Parathyroid adenoma (tissue), 2 donors: ENCODE measurements around the gene AMDHD1.

ENCODE experiments used
- H2AFZ ChIP-seq: fragments of 300-600 bp; sonication (generic); one replicate; pipeline ENCODE4 v1.7.0; 2017; ENCODE audit warnings: antibody characterized with exemption, mild to moderate bottlenecking
- H3K27ac ChIP-seq: fragments of 300-600 bp; sonication (generic); one replicate; pipeline ENCODE4 v1.7.0; 2017
- H3K27me3 ChIP-seq: fragments of 300-600 bp; sonication (generic); one replicate; pipeline ENCODE4 v1.7.0; 2017; ENCODE audit warnings: low read length; ENCODE audit not compliant: control insufficient read depth, insufficient read depth
- H3K36me3 ChIP-seq: fragments of 300-600 bp; sonication (generic); one replicate; pipeline ENCODE4 v1.7.0; 2017; ENCODE audit warnings: low read length; ENCODE audit not compliant: control insufficient read depth, insufficient read depth
- H3K4me1 ChIP-seq: fragments of 300-600 bp; sonication (generic); one replicate; pipeline ENCODE4 v1.7.0; 2017; ENCODE audit warnings: control low read depth
- H3K4me2 ChIP-seq: fragments of 300-600 bp; sonication (generic); one replicate; pipeline ENCODE4 v1.7.0; 2017; ENCODE audit warnings: low read length
- H3K4me3 ChIP-seq: fragments of 300-600 bp; sonication (generic); one replicate; pipeline ENCODE4 v1.7.0; 2017; ENCODE audit warnings: low read depth, low read length
- H3K79me2 ChIP-seq: fragments of 300-600 bp; sonication (generic); one replicate; pipeline ENCODE4 v1.7.0; 2017; ENCODE audit warnings: control low read depth
- H3K9ac ChIP-seq: fragments of 300-600 bp; sonication (generic); one replicate; pipeline ENCODE4 v1.7.0; 2017; ENCODE audit warnings: mild to moderate bottlenecking
- H3K9me3 ChIP-seq: fragments of 300-600 bp; sonication (generic); one replicate; pipeline ENCODE4 v1.7.0; 2017; ENCODE audit warnings: low read length; ENCODE audit not compliant: control insufficient read depth
- TF ChIP-seq, protein P1 (sequence below): fragments of 300-600 bp; sonication (generic); IDR thresholded peaks from one replicate; pipeline ENCODE4 v1.7.0; 2017; ENCODE audit warnings: antibody characterized with exemption, mild to moderate bottlenecking
- donor health status: primary hyperparathyroidism.

The AMDHD1 gene

DNA sequence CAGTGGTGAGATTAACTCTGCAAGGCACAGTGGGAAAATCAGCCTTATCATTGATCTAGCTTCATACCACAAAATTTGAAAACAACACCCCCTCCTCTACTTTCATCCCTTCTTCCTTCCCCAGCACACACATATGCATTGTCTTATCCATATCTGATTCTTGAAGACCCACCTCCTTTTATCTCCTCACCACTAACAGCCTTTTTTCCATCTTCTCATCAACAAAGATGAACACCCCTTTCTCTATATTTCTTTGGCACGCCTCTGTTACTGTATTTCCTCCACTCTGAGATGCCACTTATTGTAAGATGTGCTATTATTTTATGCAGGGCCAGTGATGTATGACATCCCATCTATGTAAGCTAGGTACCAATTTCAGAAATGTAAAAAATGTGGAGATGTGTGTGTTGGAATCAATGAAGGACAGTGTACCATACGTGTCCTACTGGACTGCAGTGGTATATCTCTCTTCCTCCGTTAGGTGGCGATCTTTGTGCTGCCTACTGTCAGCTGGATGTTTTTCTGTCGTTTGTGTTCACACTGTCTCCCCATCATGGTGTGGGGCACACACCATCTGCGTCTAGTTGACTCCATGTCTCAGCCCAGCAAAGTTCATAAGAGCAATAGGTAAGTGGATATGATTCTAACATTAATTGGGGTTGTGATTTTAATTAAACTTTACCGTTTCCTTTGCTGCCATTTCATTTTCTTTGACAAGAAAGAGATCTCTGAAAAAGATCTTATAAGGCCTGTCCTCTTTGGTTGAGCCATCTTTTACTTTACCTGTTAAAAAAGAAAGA, 24.7 kb upstream of the AMDHD1 start:
- Histone ChIP-seq H3K4me3 (no peak overlapping the region), H3K27ac (no peak overlapping the region), H3K27me3 (no peaks in the 10 kb centered on the region), H3K36me3 (no peaks in the 10 kb centered on the region), H3K9ac (no peak overlapping the region), H3K9me3 (no peaks in the 10 kb centered on the region), H2AFZ (no peak overlapping the region), H3K4me2 (no peak overlapping the region), H3K4me1 (no peaks in the 10 kb centered on the region), H3K79me2 (no peaks in the 10 kb centered on the region)
- TF ChIP-seq, protein P1, sequence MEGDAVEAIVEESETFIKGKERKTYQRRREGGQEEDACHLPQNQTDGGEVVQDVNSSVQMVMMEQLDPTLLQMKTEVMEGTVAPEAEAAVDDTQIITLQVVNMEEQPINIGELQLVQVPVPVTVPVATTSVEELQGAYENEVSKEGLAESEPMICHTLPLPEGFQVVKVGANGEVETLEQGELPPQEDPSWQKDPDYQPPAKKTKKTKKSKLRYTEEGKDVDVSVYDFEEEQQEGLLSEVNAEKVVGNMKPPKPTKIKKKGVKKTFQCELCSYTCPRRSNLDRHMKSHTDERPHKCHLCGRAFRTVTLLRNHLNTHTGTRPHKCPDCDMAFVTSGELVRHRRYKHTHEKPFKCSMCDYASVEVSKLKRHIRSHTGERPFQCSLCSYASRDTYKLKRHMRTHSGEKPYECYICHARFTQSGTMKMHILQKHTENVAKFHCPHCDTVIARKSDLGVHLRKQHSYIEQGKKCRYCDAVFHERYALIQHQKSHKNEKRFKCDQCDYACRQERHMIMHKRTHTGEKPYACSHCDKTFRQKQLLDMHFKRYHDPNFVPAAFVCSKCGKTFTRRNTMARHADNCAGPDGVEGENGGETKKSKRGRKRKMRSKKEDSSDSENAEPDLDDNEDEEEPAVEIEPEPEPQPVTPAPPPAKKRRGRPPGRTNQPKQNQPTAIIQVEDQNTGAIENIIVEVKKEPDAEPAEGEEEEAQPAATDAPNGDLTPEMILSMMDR: peak; percentile 70

DNA sequence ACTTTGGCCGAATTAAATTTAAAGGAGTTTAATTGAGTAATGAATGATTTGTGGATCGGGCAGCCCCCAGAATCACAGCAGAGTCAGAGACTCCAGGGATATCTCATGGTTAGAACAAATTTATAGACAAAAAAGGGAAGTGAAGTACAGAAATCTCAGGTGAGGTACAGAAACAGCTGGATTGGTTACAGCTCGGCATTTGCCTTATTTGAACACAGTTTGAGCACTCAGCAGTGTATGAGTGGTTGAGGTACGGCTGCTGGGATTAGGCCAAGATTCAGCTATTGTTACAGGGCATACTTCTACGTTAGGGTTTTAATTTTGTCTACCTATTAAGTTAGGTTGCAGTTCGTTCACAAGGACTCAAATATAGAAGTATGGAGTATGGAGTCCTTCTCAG, 24.0 kb upstream of the AMDHD1 start:
- Histone ChIP-seq H3K4me3 (no peak overlapping the region), H3K9ac (no peak overlapping the region), H3K36me3 (no peaks in the 10 kb centered on the region), H3K27me3 (no peaks in the 10 kb centered on the region), H2AFZ (no peak overlapping the region), H3K9me3 (no peaks in the 10 kb centered on the region), H3K4me1 (no peaks in the 10 kb centered on the region), H3K27ac (no peak overlapping the region), H3K4me2 (no peak overlapping the region), H3K79me2 (no peaks in the 10 kb centered on the region)
- TF ChIP-seq, protein P1: no peak

DNA sequence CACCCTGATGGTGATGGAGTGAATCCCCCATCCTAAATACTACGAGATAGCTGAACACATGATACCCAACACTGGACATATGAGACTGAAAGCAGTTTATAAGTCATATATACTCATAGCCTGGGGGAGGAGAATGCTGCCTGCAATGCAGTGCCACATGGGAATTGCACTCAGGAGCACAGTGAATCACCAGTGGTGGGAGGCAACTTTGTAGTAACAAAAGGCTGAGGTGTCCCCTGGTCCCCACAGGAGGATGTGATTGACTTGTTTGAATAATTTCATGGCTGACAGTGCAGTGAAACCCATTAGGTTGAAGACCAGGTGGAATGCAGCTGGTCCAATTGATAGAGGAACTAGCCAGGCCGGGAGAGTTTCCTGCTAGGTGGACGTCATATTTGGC, 20.9 kb upstream of the AMDHD1 start:
- Histone ChIP-seq H3K4me3 (no peak overlapping the region), H3K9me3 (no peaks in the 10 kb centered on the region), H3K4me2 (no peak overlapping the region), H3K36me3 (no peaks in the 10 kb centered on the region), H3K9ac (no peak overlapping the region), H2AFZ (no peak overlapping the region), H3K79me2 (no peaks in the 10 kb centered on the region), H3K27ac (no peak overlapping the region), H3K4me1 (no peaks in the 10 kb centered on the region), H3K27me3 (no peaks in the 10 kb centered on the region)
- TF ChIP-seq, protein P1: no peak

DNA sequence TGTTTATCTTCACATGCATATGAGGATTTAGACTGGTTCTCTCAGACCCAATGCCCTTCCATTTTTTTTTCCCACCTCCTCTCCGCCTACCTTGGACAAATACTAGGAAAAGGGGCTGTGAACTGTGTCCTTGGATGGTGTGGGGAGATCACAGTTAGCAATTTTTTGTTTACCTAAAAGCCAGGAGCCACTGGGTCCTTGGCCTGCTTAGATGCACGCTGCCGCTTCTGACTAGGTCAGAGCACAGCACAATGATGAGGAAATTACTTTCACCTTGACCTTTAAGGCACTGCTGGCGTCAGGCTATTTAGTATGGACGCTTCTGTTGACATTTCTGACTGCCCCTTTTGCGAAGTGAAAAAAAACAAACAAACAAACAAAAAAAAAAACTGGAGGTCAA, 2.6 kb upstream of the AMDHD1 start:
- H3K4me1 ChIP-seq: peaks cover 3% of the 10 kb centered on the region
- H3K27me3 ChIP-seq: no peaks in the 10 kb centered on the region
- H3K9ac ChIP-seq: no peak overlapping the region
- H3K36me3 ChIP-seq: no peaks in the 10 kb centered on the region
- H3K9me3 ChIP-seq: no peaks in the 10 kb centered on the region
- no peak overlapping the region for H3K4me3 ChIP-seq
- no peaks in the 10 kb centered on the region for H3K79me2 ChIP-seq
- H3K27ac ChIP-seq: no peak overlapping the region
- TF ChIP-seq, protein P1: no peak
- peak overlapping the region; percentile 29 for H2AFZ ChIP-seq
- no peak overlapping the region for H3K4me2 ChIP-seq

DNA sequence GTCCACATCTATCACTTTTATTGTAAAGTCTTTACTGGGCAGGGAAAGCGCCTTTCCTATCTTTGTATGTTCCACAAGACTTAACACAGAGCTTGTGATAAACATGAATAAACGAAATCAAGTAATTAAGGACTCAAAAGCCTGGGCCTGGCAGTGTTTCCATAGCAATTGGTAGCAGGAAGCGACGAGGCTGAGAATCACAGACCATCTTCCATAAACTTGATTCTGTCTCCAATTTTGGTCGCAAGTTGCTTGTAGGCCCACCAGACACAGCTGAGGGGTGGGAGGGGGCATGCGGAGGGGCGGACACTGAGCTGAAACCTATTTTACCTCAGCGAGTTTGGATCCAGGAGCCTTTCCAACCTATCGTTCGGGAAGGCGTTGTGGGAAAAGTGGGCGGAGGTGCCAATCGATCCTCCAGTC, 1.0 kb upstream of the AMDHD1 start:
- H3K27ac ChIP-seq: peak overlapping the region; percentile 53
- peak overlapping the region; percentile 82 for H2AFZ ChIP-seq
- peak overlapping the region; percentile 78 for H3K4me2 ChIP-seq
- no peaks in the 10 kb centered on the region for H3K9me3 ChIP-seq
- H3K4me1 ChIP-seq: peaks cover 3% of the 10 kb centered on the region
- TF ChIP-seq, protein P1: no peak
- no peaks in the 10 kb centered on the region for H3K79me2 ChIP-seq
- no peak overlapping the region for H3K9ac ChIP-seq
- H3K4me3 ChIP-seq: peak overlapping the region; percentile 92
- H3K36me3 ChIP-seq: no peaks in the 10 kb centered on the region
- H3K27me3 ChIP-seq: no peaks in the 10 kb centered on the region
